RPMI8226 (cell line): ENCODE measurements around the gene MROH7.
A peak's percentile ranks its signal among the peaks of the same experiment; 100 is the strongest.

ENCODE experiments used
- DNase-seq: peaks from one replicate; pipeline ENCODE4 v3.0.0-alpha.2; 2015

Gene MROH7

DNA sequence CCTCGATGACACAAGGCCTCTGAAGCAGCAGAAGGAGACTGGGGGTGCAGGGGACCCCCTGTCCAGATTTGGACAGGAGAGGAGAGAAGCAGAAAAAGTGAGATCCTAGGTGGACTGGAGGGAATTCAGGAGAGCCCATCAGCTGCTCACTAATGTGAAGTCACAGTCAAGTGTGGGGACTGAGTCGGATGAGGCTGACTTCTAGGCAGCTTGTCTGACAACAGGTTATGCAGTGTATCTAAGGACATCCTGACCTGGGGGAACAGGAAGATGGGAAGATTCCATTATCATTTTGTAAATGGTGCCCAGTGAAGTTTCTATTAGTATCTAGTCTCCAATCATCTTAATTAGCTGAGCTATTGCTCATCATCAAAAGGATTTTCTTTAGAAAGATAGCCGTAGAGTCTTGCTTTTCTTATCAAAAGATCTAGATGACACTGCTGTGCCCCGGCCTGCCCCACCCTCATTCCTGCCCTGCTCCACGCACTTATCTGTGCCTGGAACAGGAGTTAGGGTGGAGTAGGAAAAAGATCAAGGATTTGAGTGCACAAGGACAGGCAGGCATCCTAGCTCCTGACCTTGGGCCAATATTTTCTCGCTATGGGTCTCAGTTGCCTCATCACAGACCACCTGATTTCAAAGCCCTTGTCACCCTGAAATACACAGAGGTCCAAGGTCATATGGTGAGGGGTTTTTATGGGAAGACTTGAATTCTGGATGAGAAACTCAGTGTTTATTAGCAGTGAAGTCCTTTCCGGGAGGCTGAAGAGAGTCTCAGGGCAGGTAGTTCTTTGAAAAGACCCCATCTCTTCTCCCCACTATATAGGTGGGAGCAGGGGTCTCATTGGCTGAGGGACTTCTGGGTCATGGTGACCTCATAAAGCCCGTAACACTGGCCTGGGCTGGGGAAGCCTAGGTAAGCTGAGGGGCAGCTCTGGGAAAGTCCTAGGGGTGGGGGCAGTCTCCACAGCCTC, at the start of gene MROH7:
TSS of gene MROH7 (plus strand) at position 924 of the 974 bp plus-strand sequence. CDS start 11,141 bp downstream, outside the sequence.
- DNase-seq: no peak

GRCh38 chr1:54593571-54594160, 47.9 kb upstream of the MROH7 start:
- no peak for DNase-seq

GRCh38 chr1:54594463-54594862, 47.1 kb upstream of the MROH7 start:
- DNase-seq: no peak

DNA sequence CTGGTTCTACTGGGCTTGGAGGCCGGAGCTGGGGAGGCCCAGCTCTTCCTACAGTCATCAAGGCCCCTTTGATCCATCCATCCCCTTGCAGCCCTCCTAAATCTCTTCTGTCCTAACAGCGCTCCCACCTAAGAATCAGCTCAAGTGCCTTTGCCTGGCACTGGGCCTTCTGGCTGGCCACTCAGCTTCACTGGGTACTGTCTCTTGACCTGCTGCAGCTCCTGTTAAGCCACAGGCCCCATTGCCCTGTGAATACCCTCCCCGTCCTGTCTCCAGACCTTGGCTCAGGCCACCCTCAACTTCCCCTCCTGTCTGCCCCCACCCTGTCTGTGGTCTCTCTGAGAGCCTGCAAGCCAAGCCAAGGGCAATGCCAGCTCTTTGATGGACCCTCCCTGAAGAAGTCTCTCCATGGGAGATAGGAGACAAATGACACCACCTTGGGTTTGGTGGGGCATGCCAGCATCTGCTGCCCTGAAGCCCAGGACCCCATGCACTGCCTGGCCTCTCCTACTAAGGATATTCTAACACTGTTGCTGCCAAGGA, 45.6 kb upstream of the MROH7 start:
- DNase-seq: no peak

DNA sequence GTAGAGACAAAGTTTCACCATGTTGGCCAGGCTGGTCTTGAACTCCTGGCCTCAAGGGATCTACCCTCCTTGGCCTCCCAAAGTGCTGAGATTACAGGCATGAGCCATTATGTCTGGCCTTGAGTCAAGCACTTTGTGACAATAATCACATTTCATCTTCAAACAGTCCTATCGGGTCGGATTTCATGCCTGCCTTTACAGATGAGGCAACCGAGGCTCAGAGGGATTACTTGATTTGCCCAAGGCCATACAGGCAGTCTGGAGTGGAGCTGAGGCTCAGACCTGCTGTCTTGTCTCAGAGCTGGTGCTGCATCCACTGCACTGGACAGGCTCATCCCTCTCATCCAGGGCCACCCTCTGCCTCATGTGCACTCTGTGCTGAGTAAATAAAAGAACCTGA, 44.8 kb upstream of the MROH7 start:
- DNase-seq: no peak

GRCh38 chr1:54597455-54598030, 44.0 kb upstream of the MROH7 start:
- no peak for DNase-seq

DNA sequence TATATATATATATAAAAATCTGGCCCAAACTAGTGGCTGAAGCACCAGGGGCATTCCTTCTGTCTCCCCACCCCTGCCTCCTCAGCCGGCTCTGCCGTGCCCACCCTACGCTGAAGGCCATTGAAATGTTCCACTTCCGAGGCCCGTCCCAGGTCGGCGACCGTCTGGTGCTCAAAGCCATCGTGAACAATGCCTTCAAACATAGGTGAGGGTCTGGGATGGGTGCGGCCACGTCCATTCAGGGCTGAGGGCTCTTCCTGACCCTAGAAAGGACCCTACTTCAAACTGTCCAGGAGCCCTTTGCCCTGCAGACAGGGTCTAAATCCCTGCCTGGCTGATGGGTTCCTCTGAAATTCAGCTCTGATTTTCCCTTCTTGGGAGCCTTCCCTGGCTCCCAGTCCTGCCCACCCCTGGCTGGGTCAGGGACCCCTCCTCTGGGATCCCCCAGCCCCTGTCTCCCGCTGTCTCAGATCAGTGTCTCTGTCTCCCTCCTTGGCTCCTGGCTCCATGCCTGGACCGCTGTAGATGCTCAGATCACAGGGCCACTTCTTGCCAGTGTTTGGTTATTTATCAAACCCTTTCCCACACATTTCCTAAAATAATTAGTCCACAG, 42.3 kb upstream of the MROH7 start:
- no peak for DNase-seq

- DNase-seq: no peak
Measured at GRCh38 chr1:54600947-54601721, 40.5 kb upstream of the MROH7 start.

GRCh38 chr1:54601730-54602129, 39.9 kb upstream of the MROH7 start:
- no peak for DNase-seq

DNA sequence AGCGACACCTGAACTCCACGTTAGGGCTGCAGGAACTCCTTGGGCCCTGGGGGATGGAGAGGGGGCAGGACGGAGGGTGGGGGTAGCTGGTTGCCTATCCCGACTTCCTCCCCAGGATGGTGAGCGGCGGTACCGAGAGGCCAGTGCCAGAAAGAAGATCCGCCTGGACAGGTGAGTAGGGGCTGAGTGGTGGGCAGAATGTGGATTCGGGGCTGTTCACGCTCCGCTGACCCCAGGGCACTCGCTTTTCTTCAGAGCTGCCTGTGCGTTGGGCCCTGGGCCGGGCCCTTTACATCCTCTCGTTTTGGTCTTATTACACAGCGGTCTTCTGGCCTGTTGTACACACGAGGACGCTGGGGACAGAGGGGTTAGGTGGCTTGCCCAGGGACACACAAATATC, 39.0 kb upstream of the MROH7 start:
- no peak for DNase-seq

DNA sequence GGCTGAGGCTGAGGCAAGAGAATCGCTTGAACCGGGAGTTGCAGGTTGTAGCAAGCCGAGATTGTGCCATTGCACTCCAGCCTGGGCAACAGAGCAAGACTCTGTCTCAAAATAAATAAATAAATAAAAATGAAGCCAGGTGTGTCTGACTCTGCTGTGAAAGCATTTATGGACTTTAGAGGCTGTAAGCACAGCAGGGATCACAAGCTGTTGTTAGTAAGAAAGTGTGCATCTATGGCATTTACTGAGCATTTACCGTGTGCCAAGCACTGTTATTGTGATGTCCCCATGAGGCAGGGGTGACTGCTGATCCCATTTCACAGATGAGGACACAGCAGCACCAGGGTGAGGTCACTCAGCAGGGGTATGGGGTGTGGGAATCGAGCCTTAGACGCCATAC, 38.3 kb upstream of the MROH7 start:
- no peak for DNase-seq

DNA sequence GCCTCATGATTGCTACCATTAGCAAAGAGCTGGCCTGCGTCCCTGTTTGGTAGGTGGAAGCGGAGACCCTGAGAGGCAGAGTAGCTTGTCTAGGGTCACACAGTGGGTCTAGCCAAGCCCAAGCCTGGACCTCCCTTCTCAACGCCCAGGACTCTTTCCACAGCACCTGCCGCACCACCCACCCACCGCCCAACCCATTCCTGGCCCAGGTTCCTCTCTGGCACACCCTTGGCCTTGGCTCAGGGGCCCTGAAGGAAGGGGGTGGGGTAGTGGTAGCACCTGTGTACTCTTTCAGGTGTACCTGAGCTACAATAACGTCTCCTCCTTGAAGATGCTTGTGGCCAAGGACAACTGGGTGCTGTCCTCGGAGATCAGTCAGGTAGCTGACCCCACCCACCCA, 37.5 kb upstream of the MROH7 start:
- DNase-seq: no peak

DNA sequence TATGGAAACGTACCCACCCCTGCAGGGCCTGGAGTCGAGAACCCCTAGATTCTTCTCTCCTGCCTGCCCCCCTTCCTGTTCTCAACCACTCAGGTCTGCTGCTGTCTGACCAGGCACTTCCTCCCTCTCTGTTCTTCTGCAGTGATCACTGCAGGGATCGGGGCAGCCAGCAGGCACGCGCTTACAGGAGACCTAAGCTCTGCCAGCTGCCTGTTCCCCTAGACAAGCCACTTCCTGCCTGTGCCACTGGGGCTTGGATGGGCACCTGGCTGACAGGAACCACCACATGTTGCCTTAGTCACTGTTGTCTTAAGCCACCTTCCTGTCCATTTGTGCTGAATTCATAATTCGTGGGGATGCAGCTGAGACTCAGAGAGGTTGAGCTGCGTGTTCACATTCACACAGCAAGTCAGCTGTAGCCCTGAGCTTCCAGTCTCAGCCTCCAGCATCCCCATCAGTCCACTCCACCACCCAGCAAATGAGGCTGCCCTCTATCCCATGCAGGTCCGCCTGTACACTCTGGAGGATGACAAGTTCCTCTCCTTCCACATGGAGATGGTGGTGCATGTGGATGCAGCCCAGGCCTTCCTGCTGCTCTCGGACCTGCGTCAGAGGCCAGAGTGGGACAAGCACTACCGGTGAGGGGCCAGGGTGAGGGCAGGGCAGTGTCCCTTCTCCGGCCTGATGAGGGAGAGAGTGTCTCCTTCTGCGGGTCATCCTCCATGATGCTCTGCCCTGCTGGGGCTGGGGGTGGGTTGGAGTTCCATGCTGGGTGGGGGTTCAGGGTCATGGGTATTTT, 36.8 kb upstream of the MROH7 start:
- peak; percentile 91 for DNase-seq

DNA sequence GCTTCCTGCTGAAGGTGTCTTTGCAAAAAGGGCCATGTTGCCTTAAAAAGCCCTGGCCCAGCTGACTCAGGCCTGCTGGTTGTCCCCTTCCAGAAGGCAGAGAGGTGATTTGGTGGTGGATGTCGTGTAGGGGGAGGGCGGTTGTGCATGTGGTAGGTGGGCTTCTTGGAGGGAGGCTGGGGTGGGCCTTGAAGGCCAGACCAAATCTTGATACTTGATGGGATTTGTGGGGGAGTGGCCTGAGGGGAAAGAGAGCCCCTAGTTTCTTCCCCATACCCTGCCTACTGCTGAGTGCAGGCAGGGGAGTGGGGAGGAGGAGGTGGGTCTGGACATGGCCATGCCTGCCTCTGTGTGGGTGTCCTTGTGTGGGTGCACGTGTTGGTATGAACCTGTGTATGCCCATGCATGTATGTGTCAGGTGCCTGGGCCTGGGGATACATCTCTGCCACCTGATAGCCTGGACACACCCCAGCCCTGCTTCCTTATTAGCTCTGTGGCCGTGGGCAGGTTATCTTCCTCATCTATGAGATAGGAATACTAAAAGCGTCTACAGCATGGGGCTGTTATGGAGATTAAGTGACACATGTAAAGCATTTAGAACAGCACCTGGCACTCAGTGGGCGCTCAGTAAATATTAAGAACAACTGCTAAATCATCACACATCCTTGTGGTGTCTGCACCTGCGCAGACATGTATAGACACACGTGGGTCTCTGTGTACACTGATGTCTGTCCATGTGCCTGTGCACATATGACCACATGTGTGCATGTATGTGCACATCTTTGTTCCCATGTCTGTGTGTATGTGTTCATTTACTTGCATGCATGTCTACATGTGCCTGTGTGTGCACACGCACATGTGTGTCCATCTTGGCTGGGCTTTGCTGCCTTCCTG, 35.2 kb upstream of the MROH7 start:
- no peak for DNase-seq

DNA sequence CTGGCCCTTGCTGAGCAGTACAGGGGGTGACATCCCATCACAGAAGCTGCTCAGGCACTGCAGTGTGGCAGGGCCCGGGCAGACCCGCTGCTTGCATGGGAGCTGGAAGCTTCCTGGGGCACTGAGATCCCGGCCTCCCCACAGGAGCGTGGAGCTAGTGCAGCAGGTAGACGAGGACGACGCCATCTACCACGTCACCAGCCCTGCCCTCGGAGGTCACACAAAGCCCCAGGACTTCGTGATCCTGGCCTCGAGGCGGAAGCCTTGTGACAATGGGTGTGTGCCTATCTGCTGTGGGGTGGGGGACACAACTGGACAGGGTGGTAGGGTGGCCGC, 34.6 kb upstream of the MROH7 start:
- DNase-seq: no peak

GRCh38 chr1:54607821-54608565, 33.6 kb upstream of the MROH7 start:
- DNase-seq: no peak

GRCh38 chr1:54608566-54609230, 32.9 kb upstream of the MROH7 start:
- DNase-seq: no peak

DNA sequence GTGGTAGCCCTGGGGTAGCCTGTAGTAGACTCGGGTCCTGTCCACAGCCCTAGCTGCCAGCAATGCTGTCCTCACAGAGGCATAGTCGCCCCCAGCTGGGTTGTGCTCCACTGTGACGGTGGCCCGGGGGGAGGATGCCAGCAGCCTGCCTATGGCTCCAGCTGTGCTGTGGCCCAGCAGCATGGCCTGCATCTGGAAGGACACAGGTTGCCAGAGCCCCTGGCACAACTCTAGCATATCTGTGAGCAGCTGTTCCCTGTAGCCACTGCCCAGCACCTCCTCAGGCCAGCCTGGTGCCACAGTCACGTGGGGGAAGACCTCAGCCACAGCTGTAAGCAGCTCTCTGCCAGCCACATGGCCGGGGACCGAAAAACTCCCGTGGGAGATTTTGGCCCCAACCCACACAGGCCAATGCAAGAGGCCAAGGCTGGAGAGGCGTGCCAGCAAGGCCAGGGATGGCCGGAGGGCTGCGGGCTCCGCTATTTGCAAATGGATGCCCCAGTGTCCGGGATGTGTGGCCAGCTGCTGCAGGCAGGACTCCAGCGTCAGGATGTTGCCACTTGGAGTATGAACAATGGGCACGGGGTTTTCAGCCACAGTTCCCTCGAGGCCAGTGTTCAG, 32.2 kb upstream of the MROH7 start:
- DNase-seq: no peak

DNA sequence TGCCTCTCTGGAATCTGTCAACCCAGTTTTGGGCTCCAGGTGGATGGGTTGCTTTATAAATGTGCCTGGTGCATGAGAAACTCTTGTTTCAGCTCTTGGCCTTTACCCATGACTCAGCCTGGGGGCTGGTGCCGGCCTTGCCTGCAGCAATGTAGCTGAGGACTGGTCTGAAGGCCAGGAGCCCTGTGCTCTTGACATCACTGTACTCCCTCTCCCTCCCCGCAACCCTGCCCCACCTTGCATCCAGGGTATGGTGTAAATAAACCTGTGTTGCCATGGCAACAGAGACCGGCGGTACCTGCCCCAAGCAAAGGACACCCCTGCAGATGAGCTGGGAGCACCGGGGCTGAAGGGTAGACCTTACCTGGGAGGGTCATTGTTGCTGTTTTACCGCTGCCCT, 31.5 kb upstream of the MROH7 start:
- DNase-seq: no peak
